PC-3 (cell line): ENCODE results near the gene CCDC102A.

Source experiments
- CTCF ChIP-seq: fragments of 300-600 bp; sonication (generic); conservative IDR thresholded peaks from 2 replicates; pipeline ENCODE4 v1.5.1; 2017; ENCODE audit warnings: antibody characterized with exemption, low read depth, mild to moderate bottlenecking, low read length
- EZH2 ChIP-seq: fragments of 300-600 bp; sonication (generic); IDR thresholded peaks from one replicate; pipeline ENCODE4 v1.6.1; 2017; ENCODE audit warnings: antibody characterized with exemption, mild to moderate bottlenecking, low read length; ENCODE audit not compliant: unreplicated experiment
- EZH2phosphoT487 ChIP-seq: fragments of 300-600 bp; sonication (generic); IDR thresholded peaks from 2 replicates; pipeline ENCODE4 v1.6.1; 2018; ENCODE audit warnings: mild to moderate bottlenecking, antibody characterized with exemption, low read length, borderline replicate concordance

- TF ChIP-seq EZH2 (no peak), CTCF (no peak), EZH2phosphoT487 (no peak)
Observed at GRCh38 chr16:57476546-57477410, 59.6 kb downstream of the CCDC102A start.
